Measurements from ENCODE around the gene TSEN2. TPM values are rescaled to one million over a fixed set of nuclear protein-coding genes. Genes with fewer than 3 reads are reported as not detected.

The TSEN2 gene
- total and polyA plus RNA-seq, 10 donors: 10.6 to 21.5 (median 14.4) TPM

- intact Hi-C loops (cut with DNase I; ENCODE audit: low total_unique reads): loop anchor here (10.0 kb wide), 1 partner anchor 67 kb away; the partner anchor contains the start of gene MKRN2
- H3K9me3 ChIP-seq: no peaks in the 10 kb centered on the region
- H3K27ac ChIP-seq: no peak overlapping the region
- peaks cover 0 to 32% (median 12%) of the 10 kb centered on the region in 6 donors for H3K36me3 ChIP-seq
- H3K27me3 ChIP-seq (replicated peaks in 1 of 7): no peaks in the 10 kb centered on the region
- no peak for DNase-seq
- WGBS, 5 donors: 94 to 98% (median 97%) methylated on average over 3 of the region's 3 CpGs
- no peak overlapping the region for H3K4me3 ChIP-seq
- H3K4me1 ChIP-seq: peaks cover 12 to 45% (median 27%) of the 10 kb centered on the region in 6 donors
- TF ChIP-seq POLR2A (IDR thresholded peaks at IDR 0.05) (no peak), POLR2AphosphoS5 (IDR thresholded peaks at IDR 0.05) (no peak), CTCF (IDR thresholded peaks at IDR 0.05 in 8 of 11, conservative IDR thresholded peaks at IDR 0.05 in 3 of 11) (no peak)
Observed at GRCh38 chr3:12487336-12487735, 3.1 kb downstream of the TSEN2 start.

- WGBS, 5 donors: 74 to 86% (median 76%) methylated on average over 3 of the region's 3 CpGs
- intact Hi-C loops (cut with DNase I; ENCODE audit: low total_unique reads): loop anchor here (10.0 kb wide), 1 partner anchor 67 kb away; the partner anchor contains the start of gene MKRN2
Observed at GRCh38 chr3:12487786-12488185, 3.5 kb downstream of the TSEN2 start.

GRCh38 chr3:12489368-12489767, 5.1 kb downstream of the TSEN2 start:
- peaks cover 5 to 28% (median 13%) of the 10 kb centered on the region in 6 donors for H3K4me1 ChIP-seq
- intact Hi-C loops (cut with DNase I; ENCODE audit: low total_unique reads): loop anchor here (10.0 kb wide), 1 partner anchor 65 kb away; the partner anchor contains the start of gene MKRN2
- 46 to 81% (median 69%) methylated on average over 1 of the region's 1 CpG for WGBS, 5 donors
- H3K9me3 ChIP-seq: no peaks in the 10 kb centered on the region
- peaks cover 0 to 53% (median 23%) of the 10 kb centered on the region in 6 donors for H3K36me3 ChIP-seq
- TF ChIP-seq CTCF (IDR thresholded peaks at IDR 0.05 in 8 of 11, conservative IDR thresholded peaks at IDR 0.05 in 3 of 11): no peak
- TF ChIP-seq POLR2A (IDR thresholded peaks at IDR 0.05): no peak
- no peak for TF ChIP-seq POLR2AphosphoS5 (IDR thresholded peaks at IDR 0.05)
- no peak for DNase-seq
- no peak overlapping the region for H3K4me3 ChIP-seq
- no peak overlapping the region for H3K27ac ChIP-seq
- no peaks in the 10 kb centered on the region for H3K27me3 ChIP-seq (replicated peaks in 1 of 7)

More at GRCh38 chr3:12487786-12488185, 3.5 kb downstream of the TSEN2 start:
- H3K36me3 ChIP-seq: peaks cover 0 to 37% (median 15%) of the 10 kb centered on the region in 6 donors
- H3K9me3 ChIP-seq: no peaks in the 10 kb centered on the region
- DNase-seq: no peak
- no peak overlapping the region for H3K27ac ChIP-seq
- peaks cover 12 to 40% (median 25%) of the 10 kb centered on the region in 6 donors for H3K4me1 ChIP-seq
- H3K4me3 ChIP-seq: no peak overlapping the region
- TF ChIP-seq POLR2A (IDR thresholded peaks at IDR 0.05) (no peak), POLR2AphosphoS5 (IDR thresholded peaks at IDR 0.05) (no peak), CTCF (IDR thresholded peaks at IDR 0.05 in 8 of 11, conservative IDR thresholded peaks at IDR 0.05 in 3 of 11) (no peak)
- no peaks in the 10 kb centered on the region for H3K27me3 ChIP-seq (replicated peaks in 1 of 7)

GRCh38 chr3:12489832-12490231, 5.6 kb downstream of the TSEN2 start:
- Histone ChIP-seq H3K27me3 (replicated peaks in 1 of 7) (no peaks in the 10 kb centered on the region), H3K4me3 (no peak overlapping the region), H3K27ac (no peak overlapping the region), H3K4me1 (peaks cover 5 to 24% (median 12%) of the 10 kb centered on the region in 6 donors), H3K36me3 (peaks cover 0 to 57% (median 25%) of the 10 kb centered on the region in 6 donors), H3K9me3 (no peaks in the 10 kb centered on the region)
- TF ChIP-seq POLR2AphosphoS5 (IDR thresholded peaks at IDR 0.05): no peak
- no peak for TF ChIP-seq POLR2A (IDR thresholded peaks at IDR 0.05)
- TF ChIP-seq CTCF (IDR thresholded peaks at IDR 0.05 in 8 of 11, conservative IDR thresholded peaks at IDR 0.05 in 3 of 11): no peak
- intact Hi-C loops (cut with DNase I; ENCODE audit: low total_unique reads): loop anchor here (10.0 kb wide), 1 partner anchor 65 kb away; the partner anchor contains the start of gene MKRN2
- DNase-seq: no peak
- 91 to 97% (median 96%) methylated on average over 4 of the region's 4 CpGs for WGBS, 5 donors

Measured in spleen (tissue), 11 donors.